Measurements from ENCODE around the gene SRSF11.

DNA sequence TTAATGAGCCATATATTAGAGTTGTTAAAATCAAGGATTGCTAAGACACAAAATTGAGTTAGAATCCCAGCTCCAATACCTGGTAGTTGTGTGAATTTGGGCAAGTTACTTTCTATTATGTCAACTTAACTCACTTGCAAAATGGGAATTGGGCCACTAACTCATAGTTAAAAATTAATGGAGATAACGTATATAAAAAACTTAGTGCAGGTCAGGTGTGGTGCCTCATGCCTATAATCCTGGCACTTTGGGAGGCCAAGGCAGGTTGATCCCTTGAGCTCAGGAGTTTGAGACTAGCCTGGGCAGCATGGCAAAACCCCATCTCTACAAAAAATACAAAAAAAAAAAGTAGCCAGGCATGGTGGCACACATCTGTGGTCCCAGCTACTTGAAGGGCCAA lies 57.5 kb downstream of the SRSF11 start:
- TF ChIP-seq, protein P1, sequence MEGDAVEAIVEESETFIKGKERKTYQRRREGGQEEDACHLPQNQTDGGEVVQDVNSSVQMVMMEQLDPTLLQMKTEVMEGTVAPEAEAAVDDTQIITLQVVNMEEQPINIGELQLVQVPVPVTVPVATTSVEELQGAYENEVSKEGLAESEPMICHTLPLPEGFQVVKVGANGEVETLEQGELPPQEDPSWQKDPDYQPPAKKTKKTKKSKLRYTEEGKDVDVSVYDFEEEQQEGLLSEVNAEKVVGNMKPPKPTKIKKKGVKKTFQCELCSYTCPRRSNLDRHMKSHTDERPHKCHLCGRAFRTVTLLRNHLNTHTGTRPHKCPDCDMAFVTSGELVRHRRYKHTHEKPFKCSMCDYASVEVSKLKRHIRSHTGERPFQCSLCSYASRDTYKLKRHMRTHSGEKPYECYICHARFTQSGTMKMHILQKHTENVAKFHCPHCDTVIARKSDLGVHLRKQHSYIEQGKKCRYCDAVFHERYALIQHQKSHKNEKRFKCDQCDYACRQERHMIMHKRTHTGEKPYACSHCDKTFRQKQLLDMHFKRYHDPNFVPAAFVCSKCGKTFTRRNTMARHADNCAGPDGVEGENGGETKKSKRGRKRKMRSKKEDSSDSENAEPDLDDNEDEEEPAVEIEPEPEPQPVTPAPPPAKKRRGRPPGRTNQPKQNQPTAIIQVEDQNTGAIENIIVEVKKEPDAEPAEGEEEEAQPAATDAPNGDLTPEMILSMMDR (IDR thresholded peaks at IDR 0.05), result no peak
- TF ChIP-seq EZH2 (IDR thresholded peaks at IDR 0.05; ENCODE audit: borderline replicate concordance, insufficient read depth, low read depth, low read length, poor library complexity, severe bottlenecking), result no peak
